CD14-positive monocyte (primary cell): ENCODE results near the gene ING1. TPM values are rescaled to one million over a fixed set of nuclear protein-coding genes. Genes with fewer than 3 reads are reported as not detected.

Experiments
- DNase-seq, 3 donors: peaks; one replicate each; pipeline ENCODE4 v3.0.0-alpha.2; 2011 to 2022
- H2AFZ ChIP-seq: 2 replicates; pipeline ENCODE4 v1.6.0; 2012; ENCODE audit warnings: mild to moderate bottlenecking, low read depth, low read length, inconsistent platforms; ENCODE audit not compliant: insufficient read depth, poor library complexity, severe bottlenecking
- H3K27ac ChIP-seq, 2 donors: 1 replicate in 1 of 2; 2 replicates in 1 of 2; pipeline ENCODE4 v1.5.1; 2012 to 2013; ENCODE audit warnings: low read length in 2 of 2, control low read depth in 1 of 2, inconsistent platforms in 1 of 2, low read depth in 1 of 2, mild to moderate bottlenecking in 1 of 2
- H3K27me3 ChIP-seq, 2 donors: one replicate each; pipeline versions ENCODE4 v1.6.0 to v1.6.1; 2011 to 2013; ENCODE audit warnings: low read length in 2 of 2; ENCODE audit not compliant: control insufficient read depth in 2 of 2, insufficient read depth in 2 of 2
- H3K36me3 ChIP-seq, 2 donors: replicated peaks in 1 of 2; 1 replicate in 1 of 2; 2 replicates in 1 of 2; pipeline versions ENCODE4 v1.5.1 to v1.6.1; 2012 to 2013; ENCODE audit warnings: low read length in 2 of 2, control low read depth in 1 of 2, inconsistent platforms in 1 of 2, mild to moderate bottlenecking in 1 of 2; ENCODE audit not compliant: insufficient read depth in 2 of 2, control insufficient read depth in 1 of 2
- H3K4me1 ChIP-seq, 2 donors: 1 replicate in 1 of 2; 2 replicates in 1 of 2; pipeline versions ENCODE4 v1.5.1 to v1.6.1; 2012 to 2013; ENCODE audit warnings: low read length in 2 of 2, control low read depth in 1 of 2, inconsistent platforms in 1 of 2, mild to moderate bottlenecking in 1 of 2, moderate library complexity in 1 of 2; ENCODE audit not compliant: insufficient read depth in 2 of 2, control insufficient read depth in 1 of 2
- H3K4me2 ChIP-seq: replicated peaks from 2 replicates; pipeline ENCODE3; 2012; ENCODE audit warnings: low read length, moderate library complexity, mild to moderate bottlenecking; ENCODE audit not compliant: poor library complexity, severe bottlenecking; ENCODE audit errors: extremely low read depth
- H3K4me3 ChIP-seq, 3 experiments: fragments of 200-600 bp in 1 of 3; sonication (generic) in 1 of 3; replicated peaks in 1 of 3; 1 replicate in 2 of 3; 2 replicates in 1 of 3; pipeline ENCODE4 v1.5.1; 2011 to 2013; ENCODE audit warnings: low read length in 3 of 3, mild to moderate bottlenecking in 3 of 3, control low read depth in 2 of 3, low read depth in 2 of 3, inconsistent platforms in 1 of 3, moderate library complexity in 1 of 3
- H3K79me2 ChIP-seq: 2 replicates; pipeline ENCODE4 v1.6.0; 2012; ENCODE audit warnings: mild to moderate bottlenecking, control low read depth, inconsistent platforms, low read length, moderate library complexity; ENCODE audit not compliant: insufficient read depth
- H3K9ac ChIP-seq: 2 replicates; pipeline ENCODE4 v1.6.0; 2017; ENCODE audit warnings: low read length, mild to moderate bottlenecking; ENCODE audit not compliant: insufficient read depth, poor library complexity, severe bottlenecking
- H3K9me3 ChIP-seq, 2 donors: replicated peaks in 1 of 2; 1 replicate in 1 of 2; 2 replicates in 1 of 2; pipeline versions ENCODE4 v1.5.1 to v1.6.1; 2012 to 2013; ENCODE audit warnings: low read length in 2 of 2, control low read depth in 1 of 2; ENCODE audit not compliant: control insufficient read depth in 1 of 2, insufficient read depth in 1 of 2
- H4K20me1 ChIP-seq: 2 replicates; pipeline ENCODE4 v1.6.0; 2012; ENCODE audit warnings: mild to moderate bottlenecking, low read length, control low read depth, moderate library complexity; ENCODE audit not compliant: insufficient read depth
- H3K27ac Mint-ChIP-seq, 7 donors: one replicate each; pipeline ENCODE4 v1.8.0; 2020; ENCODE audit warnings: mild to moderate bottlenecking in 7 of 7, mixed read lengths in 7 of 7, moderate library complexity in 6 of 7, inconsistent platforms in 2 of 7
- H3K27me3 Mint-ChIP-seq, 3 donors: one replicate each; pipeline ENCODE4 v1.8.0; 2021 to 2022; ENCODE audit warnings: low read depth in 3 of 3, mild to moderate bottlenecking in 3 of 3, mixed read lengths in 3 of 3, moderate library complexity in 3 of 3, inconsistent platforms in 1 of 3
- H3K36me3 Mint-ChIP-seq, 2 donors: one replicate each; pipeline ENCODE4 v1.8.0; 2020; ENCODE audit warnings: mixed read lengths in 2 of 2, inconsistent platforms in 1 of 2, mild to moderate bottlenecking in 1 of 2
- H3K4me1 Mint-ChIP-seq: one replicate; pipeline ENCODE4 v1.8.0; 2020; ENCODE audit warnings: mild to moderate bottlenecking, mixed read lengths
- H3K4me3 Mint-ChIP-seq, 2 donors: one replicate each; pipeline ENCODE4 v1.8.0; 2020; ENCODE audit warnings: mild to moderate bottlenecking in 2 of 2, mixed read lengths in 2 of 2, moderate library complexity in 1 of 2
- H3K9me3 Mint-ChIP-seq, 7 donors: one replicate each; pipeline ENCODE4 v1.8.0; 2020 to 2022; ENCODE audit warnings: mixed read lengths in 7 of 7, mild to moderate bottlenecking in 6 of 7, moderate library complexity in 6 of 7, inconsistent platforms in 2 of 7
- WGBS: methylation state at CpG from one replicate; pipeline ENCODE4 v1.1.5; 2013; ENCODE audit warnings: missing lambda C conversion rate; ENCODE audit not compliant: insufficient coverage; 5-methylcytosine and 5-hydroxymethylcytosine counted together
- intact Hi-C, 2 donors: fragments of 100-400 bp; cut with micrococcal nuclease; formaldehyde crosslinking; loops; one replicate each; pipeline versions ENCODE4 v1.15.0 to v1.15.1; 2023
- polyA plus RNA-seq, 3 donors: library from polyadenylated mRNA; depleted of rRNA in 1 of 3; unstranded in 2 of 3; stranded (reverse) in 1 of 3; fragments of 300-500 nt in 2 of 3; fragments of >200 nt in 1 of 3; fragmentation: Illumina TruSeq in 2 of 3; gene quantifications; 1 replicate in 2 of 3; 2 replicates in 1 of 3; pipeline ENCODE4 v1.2.3, GENCODE V29; 2012 to 2021
- TF ChIP-seq, protein P1 (sequence below): fragments of 200-600 bp; IDR thresholded peaks from one replicate; pipeline ENCODE4 v1.8.0; 2022; ENCODE audit warnings: antibody characterized with exemption, mild to moderate bottlenecking

ING1 gene
- polyA plus RNA-seq, 3 donors, result 8.4 to 128 (median 11.8) TPM

GRCh38 chr13:110743687-110744086, 30.2 kb downstream of the ING1 start:
- Histone ChIP-seq H3K9me3 (peaks cover 13 to 14% of the 10 kb centered on the region in 2 donors), H3K4me2 (no peak overlapping the region), H3K4me3 (no peak overlapping the region), H3K9ac (no peak overlapping the region), H3K27ac (no peak overlapping the region), H3K36me3 (no peaks in the 10 kb centered on the region), H3K27me3 (no peaks in the 10 kb centered on the region), H4K20me1 (no peaks in the 10 kb centered on the region), H2AFZ (no peak overlapping the region), H3K4me1 (no peaks in the 10 kb centered on the region), H3K79me2 (no peaks in the 10 kb centered on the region)
- TF ChIP-seq, protein P1, sequence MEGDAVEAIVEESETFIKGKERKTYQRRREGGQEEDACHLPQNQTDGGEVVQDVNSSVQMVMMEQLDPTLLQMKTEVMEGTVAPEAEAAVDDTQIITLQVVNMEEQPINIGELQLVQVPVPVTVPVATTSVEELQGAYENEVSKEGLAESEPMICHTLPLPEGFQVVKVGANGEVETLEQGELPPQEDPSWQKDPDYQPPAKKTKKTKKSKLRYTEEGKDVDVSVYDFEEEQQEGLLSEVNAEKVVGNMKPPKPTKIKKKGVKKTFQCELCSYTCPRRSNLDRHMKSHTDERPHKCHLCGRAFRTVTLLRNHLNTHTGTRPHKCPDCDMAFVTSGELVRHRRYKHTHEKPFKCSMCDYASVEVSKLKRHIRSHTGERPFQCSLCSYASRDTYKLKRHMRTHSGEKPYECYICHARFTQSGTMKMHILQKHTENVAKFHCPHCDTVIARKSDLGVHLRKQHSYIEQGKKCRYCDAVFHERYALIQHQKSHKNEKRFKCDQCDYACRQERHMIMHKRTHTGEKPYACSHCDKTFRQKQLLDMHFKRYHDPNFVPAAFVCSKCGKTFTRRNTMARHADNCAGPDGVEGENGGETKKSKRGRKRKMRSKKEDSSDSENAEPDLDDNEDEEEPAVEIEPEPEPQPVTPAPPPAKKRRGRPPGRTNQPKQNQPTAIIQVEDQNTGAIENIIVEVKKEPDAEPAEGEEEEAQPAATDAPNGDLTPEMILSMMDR, result no peak
- no peaks in the 10 kb centered on the region for H3K36me3 Mint-ChIP-seq
- WGBS, result 100% methylated on average over 1 of the region's 1 CpG
- H3K27ac Mint-ChIP-seq, result no peak overlapping the region
- no peak overlapping the region for H3K4me3 Mint-ChIP-seq
- H3K27me3 Mint-ChIP-seq, result peaks cover 0 to 3% (median 0%) of the 10 kb centered on the region in 3 donors
- intact Hi-C loops, result no loop called here
- H3K9me3 Mint-ChIP-seq, result peaks cover 19 to 30% (median 25%) of the 10 kb centered on the region in 7 donors
- no peak for DNase-seq
- no peaks in the 10 kb centered on the region for H3K4me1 Mint-ChIP-seq

GRCh38 chr13:110746438-110746837, 32.9 kb downstream of the ING1 start:
- TF ChIP-seq, protein P1, result no peak
- Histone ChIP-seq H3K4me3 (no peak overlapping the region), H4K20me1 (no peaks in the 10 kb centered on the region), H2AFZ (no peak overlapping the region), H3K27ac (no peak overlapping the region), H3K4me1 (no peaks in the 10 kb centered on the region), H3K79me2 (no peaks in the 10 kb centered on the region), H3K9me3 (peaks cover 11 to 15% of the 10 kb centered on the region in 2 donors), H3K9ac (no peak overlapping the region), H3K4me2 (no peak overlapping the region), H3K27me3 (no peaks in the 10 kb centered on the region), H3K36me3 (no peaks in the 10 kb centered on the region)
- H3K27ac Mint-ChIP-seq, result peak overlapping the region in 1 of 7 donors; percentile 63
- peaks cover 15 to 30% (median 24%) of the 10 kb centered on the region in 7 donors for H3K9me3 Mint-ChIP-seq
- peaks cover 0 to 3% (median 2%) of the 10 kb centered on the region in 3 donors for H3K27me3 Mint-ChIP-seq
- intact Hi-C loops, result no loop called here
- WGBS, result no CpG with 5 or more reads among the region's 1 CpG
- peaks cover 3% of the 10 kb centered on the region in 2 donors for H3K36me3 Mint-ChIP-seq
- H3K4me1 Mint-ChIP-seq, result no peaks in the 10 kb centered on the region
- no peak overlapping the region for H3K4me3 Mint-ChIP-seq
- DNase-seq, result no peak
